Osteoblast (primary cell): ENCODE data around the gene LRCH4. TPM values are rescaled to one million over a fixed set of nuclear protein-coding genes. Genes with fewer than 3 reads are reported as not detected.
A peak's percentile ranks its signal among the peaks of the same experiment; 100 is the strongest.

ENCODE experiments used
- DNase-seq: peaks from one replicate; pipeline ENCODE4 v3.0.0; 2011; ENCODE audit warnings: low spot score, mixed read lengths; ENCODE audit not compliant: insufficient read length; ENCODE audit errors: missing footprints
- H2AFZ ChIP-seq: 2 replicates; pipeline ENCODE4 v1.6.0; 2011; ENCODE audit warnings: mild to moderate bottlenecking, low read length
- H3K27ac ChIP-seq: 2 replicates; pipeline ENCODE4 v1.5.1; 2011; ENCODE audit warnings: mild to moderate bottlenecking, low read depth, low read length, moderate library complexity
- H3K27me3 ChIP-seq: 2 replicates; pipeline ENCODE4 v1.6.0; 2012; ENCODE audit warnings: mild to moderate bottlenecking, control low read depth, inconsistent platforms, low read length, moderate library complexity; ENCODE audit not compliant: insufficient read depth
- H3K36me3 ChIP-seq: 2 replicates; pipeline ENCODE4 v1.5.1; 2011; ENCODE audit warnings: mild to moderate bottlenecking, low read length, control low read depth, moderate library complexity; ENCODE audit not compliant: insufficient read depth
- H3K4me1 ChIP-seq: 2 replicates; pipeline ENCODE4 v1.5.1; 2011; ENCODE audit warnings: mild to moderate bottlenecking, low read length, control low read depth, moderate library complexity; ENCODE audit not compliant: insufficient read depth
- H3K4me2 ChIP-seq: 2 replicates; pipeline ENCODE4 v1.6.0; 2011; ENCODE audit warnings: mild to moderate bottlenecking, low read length; ENCODE audit not compliant: insufficient read depth
- H3K4me3 ChIP-seq: fragments of 200-600 bp; sonication (generic); 3 replicates; pipeline ENCODE4 v1.5.1; 2012; ENCODE audit warnings: mild to moderate bottlenecking, low read length, inconsistent platforms; ENCODE audit not compliant: insufficient read depth
- H3K79me2 ChIP-seq: 2 replicates; pipeline ENCODE4 v1.6.0; 2012; ENCODE audit warnings: mild to moderate bottlenecking, low read length, control low read depth, inconsistent platforms; ENCODE audit not compliant: insufficient read depth
- H3K9me3 ChIP-seq: 2 replicates; pipeline ENCODE4 v1.5.1; 2011; ENCODE audit warnings: low read depth, low read length, control low read depth
- H4K20me1 ChIP-seq: 2 replicates; pipeline ENCODE4 v1.6.0; 2012; ENCODE audit warnings: mild to moderate bottlenecking, low read length, control low read depth; ENCODE audit not compliant: insufficient read depth
- total RNA-seq: library from RNA; depleted of rRNA; stranded (reverse); fragments of >200 nt; gene quantifications from 2 replicates; pipeline ENCODE4 v1.2.3, GENCODE V29; 2012
- TF ChIP-seq, protein P1 (sequence below): IDR thresholded peaks from 2 replicates; pipeline ENCODE4 v1.5.1; 2011; ENCODE audit warnings: mild to moderate bottlenecking, low read depth, low read length, moderate library complexity; ENCODE audit errors: extremely low read depth

LRCH4 gene
- total RNA-seq, 1 donor, result 14.5 TPM

GRCh38 chr7:100563809-100564400, 22.0 kb downstream of the LRCH4 start:
- no peak overlapping the region for H2AFZ ChIP-seq
- H4K20me1 ChIP-seq, result no peaks in the 10 kb centered on the region
- H3K36me3 ChIP-seq, result peaks cover 3% of the 10 kb centered on the region
- H3K4me1 ChIP-seq, result no peaks in the 10 kb centered on the region
- H3K4me3 ChIP-seq, result no peak overlapping the region
- no peak overlapping the region for H3K4me2 ChIP-seq
- DNase-seq, result peak; percentile 99
- H3K27me3 ChIP-seq, result no peaks in the 10 kb centered on the region
- TF ChIP-seq, protein P1, sequence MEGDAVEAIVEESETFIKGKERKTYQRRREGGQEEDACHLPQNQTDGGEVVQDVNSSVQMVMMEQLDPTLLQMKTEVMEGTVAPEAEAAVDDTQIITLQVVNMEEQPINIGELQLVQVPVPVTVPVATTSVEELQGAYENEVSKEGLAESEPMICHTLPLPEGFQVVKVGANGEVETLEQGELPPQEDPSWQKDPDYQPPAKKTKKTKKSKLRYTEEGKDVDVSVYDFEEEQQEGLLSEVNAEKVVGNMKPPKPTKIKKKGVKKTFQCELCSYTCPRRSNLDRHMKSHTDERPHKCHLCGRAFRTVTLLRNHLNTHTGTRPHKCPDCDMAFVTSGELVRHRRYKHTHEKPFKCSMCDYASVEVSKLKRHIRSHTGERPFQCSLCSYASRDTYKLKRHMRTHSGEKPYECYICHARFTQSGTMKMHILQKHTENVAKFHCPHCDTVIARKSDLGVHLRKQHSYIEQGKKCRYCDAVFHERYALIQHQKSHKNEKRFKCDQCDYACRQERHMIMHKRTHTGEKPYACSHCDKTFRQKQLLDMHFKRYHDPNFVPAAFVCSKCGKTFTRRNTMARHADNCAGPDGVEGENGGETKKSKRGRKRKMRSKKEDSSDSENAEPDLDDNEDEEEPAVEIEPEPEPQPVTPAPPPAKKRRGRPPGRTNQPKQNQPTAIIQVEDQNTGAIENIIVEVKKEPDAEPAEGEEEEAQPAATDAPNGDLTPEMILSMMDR, result peak; percentile 93
- H3K79me2 ChIP-seq, result no peaks in the 10 kb centered on the region
- H3K9me3 ChIP-seq, result no peaks in the 10 kb centered on the region
- no peak overlapping the region for H3K27ac ChIP-seq

DNA sequence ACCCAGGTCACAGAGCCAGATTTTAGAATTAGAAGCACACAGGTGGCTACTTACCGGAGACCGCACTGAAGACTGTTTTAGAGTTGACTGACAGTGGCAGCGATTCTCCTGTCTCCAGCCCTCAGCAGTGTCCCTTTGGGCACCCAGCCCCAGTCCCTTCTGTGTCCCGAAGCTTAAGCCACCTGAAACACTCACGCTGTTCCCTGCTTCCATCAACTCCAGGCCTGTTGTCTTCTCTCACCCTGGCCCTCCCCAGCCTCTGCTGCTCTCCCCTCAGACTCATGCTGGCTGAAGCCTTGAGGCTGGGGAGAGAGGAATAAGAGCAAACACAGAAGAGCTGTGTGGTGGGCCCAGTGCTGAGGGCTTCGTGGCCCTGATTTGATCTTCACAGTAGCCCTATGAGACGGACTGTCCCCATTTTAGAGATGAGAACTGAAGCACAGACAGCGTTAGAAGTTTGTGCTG, 22.8 kb downstream of the LRCH4 start:
- peak; percentile 74 for DNase-seq
- Histone ChIP-seq H3K79me2 (no peaks in the 10 kb centered on the region), H2AFZ (no peak overlapping the region), H3K27me3 (no peaks in the 10 kb centered on the region), H3K27ac (no peak overlapping the region), H4K20me1 (no peaks in the 10 kb centered on the region), H3K9me3 (no peaks in the 10 kb centered on the region), H3K4me2 (no peak overlapping the region), H3K4me3 (no peak overlapping the region), H3K36me3 (peaks cover 3% of the 10 kb centered on the region), H3K4me1 (no peaks in the 10 kb centered on the region)
- TF ChIP-seq, protein P1, result no peak

GRCh38 chr7:100562195-100563099, 23.5 kb downstream of the LRCH4 start:
- no peaks in the 10 kb centered on the region for H3K27me3 ChIP-seq
- TF ChIP-seq, protein P1, result no peak
- peaks cover 3% of the 10 kb centered on the region for H3K36me3 ChIP-seq
- no peaks in the 10 kb centered on the region for H3K79me2 ChIP-seq
- H3K4me3 ChIP-seq, result no peak overlapping the region
- H2AFZ ChIP-seq, result no peak overlapping the region
- H4K20me1 ChIP-seq, result no peaks in the 10 kb centered on the region
- no peak overlapping the region for H3K4me2 ChIP-seq
- H3K9me3 ChIP-seq, result no peaks in the 10 kb centered on the region
- no peaks in the 10 kb centered on the region for H3K4me1 ChIP-seq
- no peak overlapping the region for H3K27ac ChIP-seq
- DNase-seq, result peak; percentile 69
